ENCODE data around the gene ARHGAP32. TPM values are rescaled to one million over a fixed set of nuclear protein-coding genes. Genes with fewer than 3 reads are reported as not detected.

The ARHGAP32 gene
- total RNA-seq, 1 experiment from 2014 or later, result not detected

- H3K4me2 ChIP-seq (ENCODE audit: low read depth, low read length, poor library complexity, severe bottlenecking), result no peak overlapping the region
- H3K27ac ChIP-seq (ENCODE audit: low read length), result no peak overlapping the region
- no peaks in the 10 kb centered on the region for H4K20me1 ChIP-seq (ENCODE audit: insufficient read depth, low read depth, low read length)
- no peak overlapping the region for H3K4me3 ChIP-seq (ENCODE audit: low read length)
- H3K27me3 ChIP-seq (ENCODE audit: low read length), result no peaks in the 10 kb centered on the region
- H3K36me3 ChIP-seq (ENCODE audit: insufficient read depth, low read length), result no peaks in the 10 kb centered on the region
- H3K4me1 ChIP-seq (ENCODE audit: low read length), result no peaks in the 10 kb centered on the region
- H2AFZ ChIP-seq (ENCODE audit: low read length), result no peak overlapping the region
- no peak overlapping the region for H3K9ac ChIP-seq (ENCODE audit: low read length)
- no peaks in the 10 kb centered on the region for H3K9me2 ChIP-seq (replicated peaks; ENCODE audit: insufficient read depth, low read length)
- no peaks in the 10 kb centered on the region for H3K79me2 ChIP-seq (ENCODE audit: low read length)
- H3K9me3 ChIP-seq (ENCODE audit: low read length), result no peaks in the 10 kb centered on the region
- no peak for DNase-seq
Measured at GRCh38 chr11:128949791-128950454, 242.2 kb downstream of the ARHGAP32 start.

GRCh38 chr11:128948583-128948982 lies 243.5 kb downstream of the ARHGAP32 start:
- Histone ChIP-seq H3K36me3 (ENCODE audit: insufficient read depth, low read length) (no peaks in the 10 kb centered on the region), H3K9me2 (replicated peaks; ENCODE audit: insufficient read depth, low read length) (no peaks in the 10 kb centered on the region), H3K79me2 (ENCODE audit: low read length) (no peaks in the 10 kb centered on the region), H3K9ac (ENCODE audit: low read length) (no peak overlapping the region), H2AFZ (ENCODE audit: low read length) (no peak overlapping the region), H3K4me1 (ENCODE audit: low read length) (no peaks in the 10 kb centered on the region), H3K9me3 (ENCODE audit: low read length) (no peaks in the 10 kb centered on the region), H3K4me2 (ENCODE audit: low read depth, low read length, poor library complexity, severe bottlenecking) (no peak overlapping the region), H4K20me1 (ENCODE audit: insufficient read depth, low read depth, low read length) (no peaks in the 10 kb centered on the region), H3K27ac (ENCODE audit: low read length) (no peak overlapping the region), H3K4me3 (ENCODE audit: low read length) (no peak overlapping the region), H3K27me3 (ENCODE audit: low read length) (no peaks in the 10 kb centered on the region)
- DNase-seq, result no peak

GRCh38 chr11:128947773-128948172 lies 244.4 kb downstream of the ARHGAP32 start:
- H3K4me2 ChIP-seq (ENCODE audit: low read depth, low read length, poor library complexity, severe bottlenecking), result no peak overlapping the region
- no peak overlapping the region for H2AFZ ChIP-seq (ENCODE audit: low read length)
- H3K9me3 ChIP-seq (ENCODE audit: low read length), result no peaks in the 10 kb centered on the region
- H3K4me1 ChIP-seq (ENCODE audit: low read length), result no peaks in the 10 kb centered on the region
- H3K9me2 ChIP-seq (replicated peaks; ENCODE audit: insufficient read depth, low read length), result no peaks in the 10 kb centered on the region
- H3K27ac ChIP-seq (ENCODE audit: low read length), result no peak overlapping the region
- no peak overlapping the region for H3K4me3 ChIP-seq (ENCODE audit: low read length)
- DNase-seq, result no peak
- no peaks in the 10 kb centered on the region for H3K27me3 ChIP-seq (ENCODE audit: low read length)
- no peaks in the 10 kb centered on the region for H4K20me1 ChIP-seq (ENCODE audit: insufficient read depth, low read depth, low read length)
- no peak overlapping the region for H3K9ac ChIP-seq (ENCODE audit: low read length)
- H3K36me3 ChIP-seq (ENCODE audit: insufficient read depth, low read length), result no peaks in the 10 kb centered on the region
- no peaks in the 10 kb centered on the region for H3K79me2 ChIP-seq (ENCODE audit: low read length)

- H3K4me1 ChIP-seq (ENCODE audit: low read length), result no peaks in the 10 kb centered on the region
- no peak overlapping the region for H3K9ac ChIP-seq (ENCODE audit: low read length)
- H3K27ac ChIP-seq (ENCODE audit: low read length), result no peak overlapping the region
- no peaks in the 10 kb centered on the region for H3K36me3 ChIP-seq (ENCODE audit: insufficient read depth, low read length)
- H4K20me1 ChIP-seq (ENCODE audit: insufficient read depth, low read depth, low read length), result no peaks in the 10 kb centered on the region
- no peak overlapping the region for H2AFZ ChIP-seq (ENCODE audit: low read length)
- no peaks in the 10 kb centered on the region for H3K27me3 ChIP-seq (ENCODE audit: low read length)
- H3K9me3 ChIP-seq (ENCODE audit: low read length), result no peaks in the 10 kb centered on the region
- no peaks in the 10 kb centered on the region for H3K9me2 ChIP-seq (replicated peaks; ENCODE audit: insufficient read depth, low read length)
- H3K4me2 ChIP-seq (ENCODE audit: low read depth, low read length, poor library complexity, severe bottlenecking), result no peak overlapping the region
- H3K4me3 ChIP-seq (ENCODE audit: low read length), result no peak overlapping the region
- no peak for DNase-seq
- no peaks in the 10 kb centered on the region for H3K79me2 ChIP-seq (ENCODE audit: low read length)
Measured at GRCh38 chr11:128946648-128947047, 245.5 kb downstream of the ARHGAP32 start.

GRCh38 chr11:128943428-128943976 lies 248.6 kb downstream of the ARHGAP32 start:
- H3K27me3 ChIP-seq (ENCODE audit: low read length), result no peaks in the 10 kb centered on the region
- no peak overlapping the region for H2AFZ ChIP-seq (ENCODE audit: low read length)
- H3K4me3 ChIP-seq (ENCODE audit: low read length), result no peak overlapping the region
- H4K20me1 ChIP-seq (ENCODE audit: insufficient read depth, low read depth, low read length), result no peaks in the 10 kb centered on the region
- no peak for DNase-seq
- H3K4me1 ChIP-seq (ENCODE audit: low read length), result no peaks in the 10 kb centered on the region
- no peaks in the 10 kb centered on the region for H3K36me3 ChIP-seq (ENCODE audit: insufficient read depth, low read length)
- H3K4me2 ChIP-seq (ENCODE audit: low read depth, low read length, poor library complexity, severe bottlenecking), result no peak overlapping the region
- no peaks in the 10 kb centered on the region for H3K9me2 ChIP-seq (replicated peaks; ENCODE audit: insufficient read depth, low read length)
- no peaks in the 10 kb centered on the region for H3K79me2 ChIP-seq (ENCODE audit: low read length)
- no peak overlapping the region for H3K9ac ChIP-seq (ENCODE audit: low read length)
- H3K27ac ChIP-seq (ENCODE audit: low read length), result no peak overlapping the region
- H3K9me3 ChIP-seq (ENCODE audit: low read length), result no peaks in the 10 kb centered on the region

- Histone ChIP-seq H3K9me2 (replicated peaks; ENCODE audit: insufficient read depth, low read length) (no peaks in the 10 kb centered on the region), H3K36me3 (ENCODE audit: insufficient read depth, low read length) (no peaks in the 10 kb centered on the region), H3K4me3 (ENCODE audit: low read length) (no peak within 1 kb of the TSS), H3K27ac (ENCODE audit: low read length) (no peak within 1 kb of the TSS), H3K79me2 (ENCODE audit: low read length) (no peaks in the 10 kb centered on the region), H3K9ac (ENCODE audit: low read length) (no peak within 1 kb of the TSS), H2AFZ (ENCODE audit: low read length) (no peak within 1 kb of the TSS), H3K4me2 (ENCODE audit: low read depth, low read length, poor library complexity, severe bottlenecking) (no peak within 1 kb of the TSS), H4K20me1 (ENCODE audit: insufficient read depth, low read depth, low read length) (no peaks in the 10 kb centered on the region), H3K9me3 (ENCODE audit: low read length) (no peaks in the 10 kb centered on the region), H3K27me3 (ENCODE audit: low read length) (no peaks in the 10 kb centered on the region), H3K4me1 (ENCODE audit: low read length) (no peaks in the 10 kb centered on the region)
- no peak for DNase-seq
Measured at GRCh38 chr11:128942817-128943427, 249.2 kb downstream of the ARHGAP32 start, which contains the start of gene TP53AIP1. TP53AIP1 (minus strand) TSS chr11:128942871; CDS start chr11:128937818, 5,053 bp downstream.

GRCh38 chr11:128942272-128942612 lies 249.9 kb downstream of the ARHGAP32 start:
- no peak overlapping the region for H3K4me3 ChIP-seq (ENCODE audit: low read length)
- no peak overlapping the region for H3K4me2 ChIP-seq (ENCODE audit: low read depth, low read length, poor library complexity, severe bottlenecking)
- H3K36me3 ChIP-seq (ENCODE audit: insufficient read depth, low read length), result no peaks in the 10 kb centered on the region
- H3K4me1 ChIP-seq (ENCODE audit: low read length), result no peaks in the 10 kb centered on the region
- H2AFZ ChIP-seq (ENCODE audit: low read length), result no peak overlapping the region
- no peak overlapping the region for H3K27ac ChIP-seq (ENCODE audit: low read length)
- H3K9ac ChIP-seq (ENCODE audit: low read length), result no peak overlapping the region
- H3K79me2 ChIP-seq (ENCODE audit: low read length), result no peaks in the 10 kb centered on the region
- DNase-seq, result no peak
- H3K9me2 ChIP-seq (replicated peaks; ENCODE audit: insufficient read depth, low read length), result no peaks in the 10 kb centered on the region
- no peaks in the 10 kb centered on the region for H3K9me3 ChIP-seq (ENCODE audit: low read length)
- no peaks in the 10 kb centered on the region for H3K27me3 ChIP-seq (ENCODE audit: low read length)
- H4K20me1 ChIP-seq (ENCODE audit: insufficient read depth, low read depth, low read length), result no peaks in the 10 kb centered on the region

GRCh38 chr11:128941573-128942271 lies 250.4 kb downstream of the ARHGAP32 start:
- Histone ChIP-seq H3K9ac (ENCODE audit: low read length) (no peak overlapping the region), H3K27ac (ENCODE audit: low read length) (no peak overlapping the region), H4K20me1 (ENCODE audit: insufficient read depth, low read depth, low read length) (no peaks in the 10 kb centered on the region), H3K79me2 (ENCODE audit: low read length) (no peaks in the 10 kb centered on the region), H3K27me3 (ENCODE audit: low read length) (no peaks in the 10 kb centered on the region), H3K36me3 (ENCODE audit: insufficient read depth, low read length) (no peaks in the 10 kb centered on the region), H3K4me1 (ENCODE audit: low read length) (no peaks in the 10 kb centered on the region), H2AFZ (ENCODE audit: low read length) (no peak overlapping the region), H3K4me3 (ENCODE audit: low read length) (no peak overlapping the region), H3K4me2 (ENCODE audit: low read depth, low read length, poor library complexity, severe bottlenecking) (no peak overlapping the region), H3K9me2 (replicated peaks; ENCODE audit: insufficient read depth, low read length) (no peaks in the 10 kb centered on the region), H3K9me3 (ENCODE audit: low read length) (no peaks in the 10 kb centered on the region)
- DNase-seq, result no peak

Measured in Karpas-422 (cell line).